ENCODE results near the gene RASL12.

RASL12 gene

DNA sequence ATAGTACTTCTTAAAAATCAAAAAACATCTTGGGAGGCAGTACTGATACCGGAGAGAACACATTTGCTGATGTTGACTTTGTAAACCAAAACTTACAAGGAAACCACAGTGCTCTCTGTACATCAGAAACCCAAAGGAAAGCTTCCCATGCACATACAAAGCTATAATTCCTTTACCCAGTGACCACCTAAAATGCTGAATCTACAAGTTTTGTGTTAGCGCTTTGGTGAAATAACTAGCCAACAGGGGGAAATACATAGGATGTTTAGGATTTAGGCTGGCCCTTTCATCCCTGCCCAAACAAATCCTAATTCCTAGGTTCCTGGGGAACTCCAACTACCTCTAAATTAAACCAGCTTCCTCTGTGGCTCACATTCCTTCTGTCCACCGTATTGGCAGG lies 62.8 kb downstream of the RASL12 start:
- DNase-seq: no peak
- in situ Hi-C loops (cut with HindIII; ENCODE audit: low pct_ligation_motif_present, low pct_unique_long_range_greater_than_20kb, low sequenced_read_pairs): no loop called here
